KOPT-K1 (cell line): ENCODE results near the gene NXNL1.

Experiments
- H3K27ac ChIP-seq: fragments of 200-600 bp; sonication (generic); 2 replicates; pipeline ENCODE4 v1.5.1; 2016; ENCODE audit warnings: antibody characterized with exemption, mild to moderate bottlenecking, low read depth, low read length; ENCODE audit not compliant: poor library complexity, severe bottlenecking
- H3K36me3 ChIP-seq: fragments of 200-600 bp; sonication (generic); 2 replicates; pipeline ENCODE4 v1.5.1; 2017; ENCODE audit warnings: antibody characterized with exemption, mild to moderate bottlenecking, low read length, moderate library complexity; ENCODE audit not compliant: insufficient read depth
- H3K9me3 ChIP-seq: fragments of 200-600 bp; sonication (generic); 2 replicates; pipeline ENCODE4 v1.5.1; 2017; ENCODE audit warnings: antibody characterized with exemption, low read length, mild to moderate bottlenecking; ENCODE audit not compliant: insufficient read depth, poor library complexity, severe bottlenecking

The NXNL1 gene

DNA sequence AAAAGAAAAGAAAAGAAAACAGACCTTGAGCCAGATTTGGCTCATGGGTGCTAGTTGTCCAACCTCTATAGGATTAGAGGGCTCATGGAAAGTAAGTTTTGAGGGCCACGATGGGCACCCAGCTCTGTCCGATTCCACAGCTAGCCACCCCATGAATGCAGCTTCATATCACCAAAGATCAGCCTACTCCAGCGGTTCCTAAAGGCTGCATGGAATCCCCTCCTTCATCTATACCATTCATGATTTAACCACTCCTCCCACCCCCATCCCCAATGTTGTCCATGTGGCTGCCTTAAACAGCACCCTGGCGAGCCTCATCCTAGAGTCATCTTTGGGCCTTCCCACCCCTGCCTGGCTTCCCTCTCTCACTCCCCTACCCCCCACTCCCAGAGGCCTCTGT is 38.8 kb downstream of the NXNL1 start:
- H3K36me3 ChIP-seq = no peaks in the 10 kb centered on the region; the same call in 1 of the 2 replicates

DNA sequence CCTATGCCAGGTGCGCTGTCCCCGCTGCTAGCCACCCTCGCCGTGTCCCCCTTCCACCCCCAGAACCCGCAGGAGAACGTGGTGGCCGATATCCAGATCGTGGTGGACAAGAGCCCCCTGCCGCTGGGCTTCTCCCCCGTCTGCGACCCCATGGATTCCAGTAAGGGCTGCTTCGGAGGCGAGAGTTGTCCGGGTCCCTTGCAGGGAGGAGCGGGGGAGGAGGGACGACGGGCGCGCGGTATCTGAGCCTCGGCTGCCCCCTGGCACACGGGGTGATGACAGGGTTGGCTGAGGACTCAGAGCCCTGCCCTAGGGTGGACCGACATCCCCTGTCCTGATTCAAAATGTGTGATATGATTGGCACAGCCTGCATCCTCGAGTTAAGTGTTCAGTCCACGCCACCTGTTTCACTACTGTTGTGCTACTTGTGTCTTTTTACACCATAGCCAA is 40.2 kb downstream of the NXNL1 start:
- Histone ChIP-seq H3K36me3 (no peaks in the 10 kb centered on the region; the same call in 1 of the 2 replicates), H3K9me3 (no peaks in the 10 kb centered on the region), H3K27ac (peak overlapping the region; percentile 81)

More for the DNA sequence above, 38.8 kb downstream of the NXNL1 start:
- Histone ChIP-seq H3K27ac (no peak overlapping the region), H3K9me3 (no peaks in the 10 kb centered on the region)

DNA sequence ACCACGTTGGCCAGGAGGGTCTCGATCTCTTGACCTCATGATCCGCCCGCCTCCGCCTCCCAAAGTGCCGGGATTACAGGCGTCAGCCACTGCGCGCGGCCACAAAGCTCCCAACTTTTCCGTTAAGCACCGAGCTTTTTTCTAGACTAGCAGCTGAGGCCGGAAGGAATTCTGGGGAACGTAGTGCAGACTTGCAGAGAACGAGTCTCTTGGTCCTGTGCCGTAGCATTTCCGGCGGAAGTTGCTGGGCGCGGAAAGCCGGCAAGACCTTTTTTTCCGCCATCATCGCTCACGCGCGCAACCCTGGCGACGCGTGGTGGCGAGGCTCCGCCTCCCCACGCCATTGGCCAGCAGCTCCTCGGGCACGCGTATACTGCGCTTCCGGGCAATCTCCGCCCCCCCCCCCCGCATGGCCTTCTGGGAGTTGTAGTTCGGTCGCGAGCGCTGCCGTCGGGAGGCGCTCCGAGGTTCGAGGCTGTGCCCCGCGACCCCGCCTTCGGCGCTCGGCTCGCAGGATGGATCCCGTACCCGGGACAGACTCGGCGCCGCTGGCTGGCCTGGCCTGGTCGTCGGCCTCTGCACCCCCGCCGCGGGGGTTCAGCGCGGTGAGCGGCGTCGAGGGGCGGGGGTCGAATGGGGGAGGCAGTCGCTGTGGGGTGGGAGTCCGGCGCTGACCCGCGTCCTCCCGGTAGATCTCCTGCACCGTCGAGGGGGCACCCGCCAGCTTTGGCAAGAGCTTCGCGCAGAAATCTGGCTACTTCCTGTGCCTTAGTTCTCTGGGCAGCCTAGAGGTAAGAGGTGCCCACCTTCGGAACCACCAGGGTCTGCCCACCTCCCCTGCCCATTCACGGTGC is 40.9 kb downstream of the NXNL1 start, which contains the start of gene MVB12A:
MVB12A (plus strand) TSS at position 427 of the 854 bp plus-strand sequence; CDS start at position 516, 89 bp downstream.
- Histone ChIP-seq H3K36me3 (no peaks in the 10 kb centered on the region; the same call in 1 of the 2 replicates), H3K27ac (peak within 1 kb of the TSS; percentile 81), H3K9me3 (no peaks in the 10 kb centered on the region)

DNA sequence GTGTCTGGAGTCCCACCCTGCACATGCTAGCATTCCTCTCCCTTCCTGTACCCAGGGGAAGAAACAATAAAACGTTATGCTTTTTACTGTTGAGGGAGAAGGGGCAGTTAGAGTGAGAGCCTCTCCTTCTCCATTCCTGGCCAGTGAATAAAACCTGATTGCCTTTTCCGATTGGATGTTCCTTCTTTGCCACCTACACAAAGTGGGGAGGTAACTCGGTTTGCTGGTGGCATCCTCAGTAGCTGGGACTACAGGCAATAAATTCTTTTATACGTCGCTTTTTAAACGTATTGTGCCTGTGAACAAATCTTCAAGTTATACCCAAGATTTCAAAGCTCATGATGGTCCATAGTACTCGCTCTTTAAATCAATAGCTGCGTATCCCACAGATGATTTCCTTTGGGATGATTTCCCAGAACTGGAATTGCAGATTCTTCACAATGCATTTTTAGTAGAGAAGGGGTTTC is 41.5 kb downstream of the NXNL1 start:
- H3K9me3 ChIP-seq = no peaks in the 10 kb centered on the region
- H3K36me3 ChIP-seq = peaks cover 7% of the 10 kb centered on the region; the same call in 1 of the 2 replicates
- peak overlapping the region; percentile 81 for H3K27ac ChIP-seq

DNA sequence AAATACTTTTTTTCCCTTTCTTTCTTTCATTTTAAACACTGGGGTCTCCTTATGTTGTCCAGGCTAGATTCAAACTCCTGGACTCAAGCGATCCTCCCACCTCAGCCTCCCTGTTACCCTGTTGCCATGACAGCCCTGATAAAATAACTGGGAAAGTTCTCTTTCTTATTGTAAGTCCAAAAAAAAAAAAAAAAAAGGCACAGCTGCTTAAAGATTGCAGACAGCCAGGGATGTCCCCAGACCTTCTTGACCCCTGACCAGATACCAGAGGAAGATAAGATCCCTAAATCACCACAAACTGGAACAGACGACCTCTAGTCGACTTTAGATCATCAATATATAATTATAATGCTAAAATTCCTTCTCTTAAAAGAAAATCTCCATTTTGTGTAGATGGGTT is 42.0 kb downstream of the NXNL1 start:
- Histone ChIP-seq H3K36me3 (peaks cover 11% of the 10 kb centered on the region; the same call in 1 of the 2 replicates), H3K9me3 (no peaks in the 10 kb centered on the region), H3K27ac (peak overlapping the region; percentile 81)

DNA sequence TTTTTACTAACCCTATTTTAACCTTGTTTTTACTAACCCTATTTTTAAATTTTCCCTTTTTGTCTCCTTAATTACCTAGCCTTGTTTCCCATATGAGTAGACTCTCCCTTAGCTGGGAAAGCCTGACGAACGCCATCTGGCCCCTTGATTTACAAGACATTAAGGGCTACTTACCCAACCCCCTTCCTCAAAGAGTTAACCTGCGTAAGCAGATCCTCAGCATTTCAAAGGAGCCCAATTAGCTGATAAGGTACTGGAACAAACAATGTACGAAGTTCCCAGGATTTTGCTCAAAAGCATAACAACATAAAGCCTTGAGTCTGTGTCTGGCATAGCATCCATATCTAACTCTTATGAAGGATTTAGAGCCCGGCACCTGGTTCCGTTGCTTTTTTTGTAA is 45.6 kb downstream of the NXNL1 start:
- no peak overlapping the region for H3K27ac ChIP-seq
- H3K36me3 ChIP-seq = peaks cover 26% of the 10 kb centered on the region; the same call in 1 of the 2 replicates
- H3K9me3 ChIP-seq = no peaks in the 10 kb centered on the region

DNA sequence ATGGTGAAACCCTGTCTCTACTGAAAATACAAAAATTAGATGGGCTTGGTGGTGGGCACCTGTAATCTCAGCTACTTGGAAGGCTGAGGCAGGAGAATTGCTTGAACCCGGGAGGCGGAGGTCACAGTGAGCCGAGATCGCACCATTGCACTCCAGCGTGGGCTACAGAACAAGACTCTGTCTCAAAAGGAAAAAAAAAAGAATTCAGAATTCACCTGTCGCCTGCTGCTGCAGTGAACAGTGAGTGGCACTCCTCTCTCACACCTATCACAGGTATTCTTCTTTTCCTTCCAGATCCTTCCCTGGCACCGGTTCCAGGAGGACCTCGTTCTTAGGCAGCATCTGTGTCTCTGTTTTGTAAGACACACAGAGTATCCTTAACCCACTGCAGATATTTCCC is 46.6 kb downstream of the NXNL1 start:
- H3K9me3 ChIP-seq = no peaks in the 10 kb centered on the region
- H3K36me3 ChIP-seq = peaks cover 26% of the 10 kb centered on the region; the same call in 1 of the 2 replicates
- no peak overlapping the region for H3K27ac ChIP-seq

DNA sequence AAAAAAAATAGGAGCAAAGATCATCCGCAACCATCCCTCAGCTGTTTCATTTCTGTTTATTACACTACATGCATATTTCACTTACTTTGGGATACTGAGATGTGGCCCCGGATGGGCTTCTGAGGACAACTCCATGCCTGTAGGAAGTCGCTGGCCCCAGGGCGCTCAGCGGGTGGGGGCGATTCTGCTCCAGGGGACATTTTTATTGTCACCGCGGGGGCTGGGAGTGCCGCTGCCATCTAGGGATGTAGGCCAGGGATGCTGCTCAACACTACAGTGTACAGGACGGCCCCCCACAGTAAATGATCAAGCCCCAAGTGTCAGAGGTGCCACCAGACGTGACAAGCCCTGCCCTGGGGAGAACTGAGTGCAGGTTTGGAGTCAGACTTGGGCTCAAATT is 48.9 kb downstream of the NXNL1 start:
- Histone ChIP-seq H3K27ac (no peak overlapping the region), H3K9me3 (no peaks in the 10 kb centered on the region), H3K36me3 (peaks cover 26% of the 10 kb centered on the region; the same call in 1 of the 2 replicates)

DNA sequence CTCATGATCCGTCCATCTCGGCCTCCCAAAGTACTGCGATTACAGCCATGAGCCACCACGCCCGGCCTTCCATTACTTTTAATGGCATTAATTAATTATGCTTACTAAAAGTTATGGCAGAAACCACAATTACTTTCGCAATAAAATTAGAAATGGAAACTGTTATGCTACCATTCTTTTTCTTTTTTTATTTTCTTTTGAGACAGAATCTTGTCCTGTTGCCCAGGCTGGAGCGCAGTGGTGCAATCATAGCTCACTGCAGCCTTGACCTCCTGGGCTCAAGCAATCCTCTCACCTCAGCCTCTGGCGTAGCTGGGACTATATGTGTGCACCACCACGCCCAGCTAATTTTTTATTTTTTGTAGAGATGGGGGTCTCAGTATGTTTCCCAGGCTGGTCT is 50.7 kb downstream of the NXNL1 start:
- H3K36me3 ChIP-seq = peaks cover 26% of the 10 kb centered on the region; the same call in 1 of the 2 replicates
- no peaks in the 10 kb centered on the region for H3K9me3 ChIP-seq
- H3K27ac ChIP-seq = no peak overlapping the region

DNA sequence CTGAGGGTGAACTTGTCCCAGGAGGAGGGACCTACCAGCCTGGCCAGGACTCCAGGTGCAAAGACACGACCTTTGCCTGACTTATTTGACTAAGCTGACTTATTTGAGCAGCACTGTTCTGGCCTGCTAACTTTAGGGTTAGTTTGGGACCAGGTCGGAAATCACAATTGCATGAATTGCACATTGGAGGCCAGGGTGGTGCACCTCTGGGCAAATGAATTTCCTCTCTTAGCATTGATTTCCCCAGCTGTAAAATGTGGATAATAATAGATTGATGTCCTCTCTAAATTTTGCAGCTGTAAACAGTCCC is 53.9 kb downstream of the NXNL1 start:
- Histone ChIP-seq H3K36me3 (peaks cover 16% of the 10 kb centered on the region), H3K9me3 (no peaks in the 10 kb centered on the region), H3K27ac (peak overlapping the region; percentile 85)

DNA sequence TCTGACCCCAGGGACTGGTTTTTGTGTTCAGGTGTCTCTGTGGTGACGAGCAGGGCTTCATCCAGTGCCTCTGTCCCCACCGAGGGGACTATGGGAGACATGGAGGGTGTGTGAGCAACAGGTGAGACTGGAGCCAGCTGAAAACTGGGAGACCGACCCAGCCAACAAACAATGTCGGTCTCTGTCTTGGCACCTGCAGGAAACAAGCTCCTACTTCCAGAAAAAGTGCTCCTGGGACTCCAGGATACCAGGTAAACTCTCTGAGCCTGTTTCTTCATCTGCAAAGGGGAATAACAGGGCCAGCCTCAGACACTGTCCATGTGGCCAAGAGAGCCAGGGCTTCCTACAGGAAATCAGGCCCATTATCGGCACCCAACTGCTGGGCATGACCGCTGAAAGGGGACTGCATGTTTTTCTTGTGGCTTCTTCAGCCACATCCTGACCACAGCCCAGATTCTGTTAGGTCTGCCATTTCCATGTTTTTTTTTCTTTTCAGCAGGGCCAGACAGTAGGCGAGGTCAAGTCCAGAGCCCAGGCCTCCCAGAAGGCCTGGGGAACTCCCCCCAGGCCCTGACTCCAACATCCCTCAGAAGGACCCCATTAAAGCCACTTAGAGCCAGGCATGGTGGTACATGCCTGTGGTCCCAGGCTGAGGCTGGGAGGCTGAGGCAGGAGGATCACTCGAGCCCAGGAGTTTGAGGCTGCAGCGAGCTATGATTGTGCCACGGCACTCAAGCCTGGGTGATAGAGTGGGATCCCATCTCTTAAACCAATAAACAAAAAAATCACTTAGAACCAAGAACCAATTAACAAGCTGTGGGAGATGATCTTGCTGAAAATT is 54.5 kb downstream of the NXNL1 start:
- peak overlapping the region; percentile 85 for H3K27ac ChIP-seq
- no peaks in the 10 kb centered on the region for H3K9me3 ChIP-seq

More for the DNA sequence above, 54.5 kb downstream of the NXNL1 start:
- H3K36me3 ChIP-seq = peaks cover 18% of the 10 kb centered on the region
